Activated naive CD8-positive, alpha-beta T cell treated with anti-CD3 and anti-CD28 coated beads, Interleukin-2, amount 50 U/mL, for 16 hours (primary cell): ENCODE data around the gene ABCG1.

Source experiments
- DNase-seq: peaks from one replicate; pipeline ENCODE4 v3.0.0-alpha.2; 2020; ENCODE audit warnings: low read depth, low spot score

ABCG1 gene

DNA sequence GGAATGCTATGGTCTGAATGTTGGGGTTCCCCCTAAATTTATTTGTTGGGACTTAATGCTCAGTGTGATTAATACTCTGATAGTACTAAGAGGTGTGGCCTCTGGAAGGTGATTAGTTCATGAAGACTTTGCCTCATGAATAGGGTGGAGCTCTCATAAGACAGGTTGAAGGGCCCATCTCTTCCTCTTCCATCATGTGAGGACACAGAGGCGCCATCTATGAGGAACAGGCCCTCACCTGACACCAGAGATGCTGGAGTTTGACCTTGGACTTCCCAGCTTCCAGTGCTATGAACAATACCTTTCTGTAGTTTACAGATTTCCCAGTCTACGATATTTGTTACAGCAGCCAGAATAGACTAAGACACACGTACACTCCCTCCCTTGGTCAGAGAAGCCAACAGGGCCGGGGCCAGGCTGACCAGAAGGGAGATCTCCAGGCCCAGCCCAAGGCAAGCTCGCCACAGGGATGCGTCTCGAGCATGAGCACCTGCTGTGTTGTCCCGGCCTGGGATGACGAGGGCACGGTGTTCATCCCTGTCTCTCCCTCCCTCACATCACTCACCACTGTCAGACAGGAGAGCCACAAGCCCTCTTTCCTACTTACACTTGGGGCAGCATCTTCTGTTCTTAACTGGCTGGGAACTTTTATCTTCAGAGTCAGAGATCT lies 4.7 kb upstream of the ABCG1 start:
- no peak for DNase-seq

DNA sequence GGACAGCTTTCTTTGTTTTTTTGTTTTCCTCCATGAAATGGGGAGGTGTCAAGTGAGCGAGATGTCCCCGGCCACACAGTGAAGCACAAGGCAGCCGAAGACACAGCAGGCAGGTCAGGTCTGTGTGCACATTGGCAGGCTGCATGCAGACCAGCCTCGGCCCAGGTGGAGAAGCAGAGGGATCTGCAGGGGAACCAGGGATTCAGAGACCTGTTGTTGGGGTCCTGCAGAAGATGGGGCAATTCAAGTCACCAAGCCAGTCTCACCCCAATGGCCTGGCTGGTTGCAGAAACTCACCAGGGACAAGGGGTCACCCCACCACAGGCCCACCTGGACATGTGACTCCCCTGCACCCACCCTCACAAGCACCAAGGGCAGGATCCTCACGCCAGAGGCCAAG lies 4.0 kb upstream of the ABCG1 start:
- DNase-seq, result no peak

DNA sequence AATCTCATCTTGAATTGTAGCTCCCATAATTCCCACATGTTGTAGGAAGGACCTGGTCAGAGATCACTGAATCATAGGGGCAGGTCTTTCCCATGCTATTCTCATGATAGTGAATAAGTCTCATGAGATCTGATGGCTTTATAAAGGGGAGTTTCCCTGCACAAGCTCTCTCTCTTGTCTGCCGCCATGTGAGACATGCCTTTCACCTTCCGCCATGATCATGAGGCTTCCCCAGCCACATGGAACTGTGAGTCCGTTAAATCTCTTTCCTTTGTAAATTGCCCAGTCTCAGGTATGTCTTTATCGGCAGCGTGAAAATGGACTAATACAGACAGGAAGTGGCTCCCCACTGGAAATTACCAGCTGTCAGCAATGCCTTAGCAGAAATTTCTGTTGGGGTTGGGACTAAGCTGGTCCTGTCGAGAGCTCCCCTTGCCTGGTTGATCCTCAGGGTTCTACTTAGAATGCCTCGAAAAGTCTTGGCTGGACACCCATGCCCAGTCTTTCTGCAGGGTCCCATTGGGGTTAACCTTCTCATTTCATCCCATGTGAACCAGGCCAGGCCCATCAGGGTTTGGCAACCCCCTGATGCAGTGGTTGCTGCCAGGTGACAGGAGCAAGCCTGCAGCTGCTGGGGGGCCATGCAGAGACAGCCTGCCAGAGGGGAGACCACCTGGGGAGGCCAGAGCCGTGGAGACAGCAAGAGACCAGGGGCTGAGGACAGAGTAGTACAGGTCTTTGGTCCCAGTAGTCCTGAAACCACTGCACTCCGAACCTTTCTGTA lies 2.8 kb upstream of the ABCG1 start:
- DNase-seq, result no peak

DNA sequence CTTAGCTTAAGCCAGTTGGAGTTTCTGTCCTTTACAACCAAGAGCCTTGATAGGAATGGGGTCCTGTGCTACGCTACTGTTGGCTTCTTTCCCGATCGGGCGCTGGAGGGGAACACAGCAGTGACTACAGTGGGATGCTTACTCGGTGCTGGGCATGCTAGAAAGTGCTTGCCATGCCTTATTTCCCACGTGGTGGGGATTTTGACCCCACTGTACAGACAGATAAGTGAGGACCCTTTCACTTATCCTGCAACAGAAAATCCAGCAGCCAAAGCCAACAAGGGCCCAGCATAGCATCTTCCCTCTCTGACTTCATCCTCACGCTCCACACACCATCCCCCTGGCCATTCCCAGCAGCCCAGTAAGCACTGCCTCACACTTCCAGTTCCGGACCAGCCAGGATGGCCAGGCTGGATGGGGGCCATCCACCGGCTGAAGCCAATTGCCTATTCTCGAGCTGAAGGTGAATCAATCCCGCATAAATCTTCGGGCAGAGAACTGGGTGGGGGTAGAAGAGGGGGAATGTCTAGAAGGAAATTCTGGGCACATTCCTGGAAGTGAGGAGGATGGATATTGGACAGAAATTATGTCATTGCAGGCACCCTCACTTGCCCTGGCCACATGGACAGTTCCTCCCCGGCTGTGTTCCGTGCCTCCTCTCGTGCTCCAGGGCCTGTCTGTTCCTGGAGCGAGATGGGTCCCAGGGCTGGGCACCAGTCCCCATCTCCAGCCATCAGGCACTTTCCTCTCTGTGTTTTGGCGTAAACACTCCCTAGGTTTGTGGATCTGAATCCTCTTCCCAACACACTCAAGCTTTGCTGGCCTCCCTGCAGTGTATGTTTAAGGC lies 2.0 kb upstream of the ABCG1 start:
- DNase-seq, result no peak

DNA sequence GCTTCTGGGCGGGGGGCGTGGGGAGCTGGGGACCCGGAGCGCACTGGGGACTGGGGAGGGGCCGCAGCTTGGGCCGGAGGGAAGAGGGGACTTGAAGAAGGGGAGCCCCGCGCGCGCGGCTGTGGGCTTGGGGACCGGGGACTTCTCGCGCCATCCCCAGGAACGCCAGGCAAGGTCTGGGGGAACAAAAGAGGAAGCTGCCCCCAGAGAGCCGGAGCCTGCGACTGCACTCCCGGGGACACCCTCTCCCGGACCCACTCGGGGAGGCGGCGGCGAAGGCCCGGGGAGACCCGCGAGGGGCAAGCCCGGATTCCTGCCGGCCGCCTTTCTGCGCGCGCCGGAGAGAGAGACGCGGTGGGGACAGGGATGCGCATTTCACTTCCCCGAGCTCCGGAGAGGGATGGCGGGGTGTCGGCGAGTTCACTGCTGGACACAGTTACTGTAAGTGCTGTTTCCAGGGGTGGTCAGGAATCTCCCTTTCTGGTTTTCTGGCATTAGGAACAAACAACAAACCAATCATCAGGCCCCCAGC lies 732 bp downstream of the ABCG1 start:
- DNase-seq, result no peak

DNA sequence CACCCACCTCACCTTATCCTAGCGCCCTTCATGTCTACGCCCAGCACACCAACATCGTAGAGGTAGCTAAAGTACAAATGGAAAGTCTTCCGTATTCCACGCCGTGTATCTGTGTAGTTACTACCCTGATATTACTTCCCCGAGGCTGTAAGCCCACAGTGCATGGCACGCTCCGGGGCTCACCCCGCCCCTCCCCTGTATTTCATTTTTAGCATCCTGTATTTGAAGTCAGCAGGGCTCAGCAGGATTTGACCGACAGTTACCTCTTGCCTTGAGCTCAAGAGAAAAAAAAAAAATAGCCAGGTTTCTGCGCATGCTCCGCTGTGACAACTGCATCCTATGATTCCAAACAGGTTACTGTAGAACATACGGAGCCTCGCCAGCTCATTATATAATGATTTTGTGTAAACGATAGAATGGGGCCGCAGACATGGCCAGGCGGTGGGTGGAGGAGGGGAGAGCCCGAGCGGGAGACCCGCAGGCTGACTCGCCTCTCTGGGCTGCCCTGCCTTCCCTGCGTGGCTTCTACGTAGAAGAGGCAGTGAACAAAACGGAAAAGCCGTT lies 1.3 kb downstream of the ABCG1 start:
- DNase-seq, result no peak

DNA sequence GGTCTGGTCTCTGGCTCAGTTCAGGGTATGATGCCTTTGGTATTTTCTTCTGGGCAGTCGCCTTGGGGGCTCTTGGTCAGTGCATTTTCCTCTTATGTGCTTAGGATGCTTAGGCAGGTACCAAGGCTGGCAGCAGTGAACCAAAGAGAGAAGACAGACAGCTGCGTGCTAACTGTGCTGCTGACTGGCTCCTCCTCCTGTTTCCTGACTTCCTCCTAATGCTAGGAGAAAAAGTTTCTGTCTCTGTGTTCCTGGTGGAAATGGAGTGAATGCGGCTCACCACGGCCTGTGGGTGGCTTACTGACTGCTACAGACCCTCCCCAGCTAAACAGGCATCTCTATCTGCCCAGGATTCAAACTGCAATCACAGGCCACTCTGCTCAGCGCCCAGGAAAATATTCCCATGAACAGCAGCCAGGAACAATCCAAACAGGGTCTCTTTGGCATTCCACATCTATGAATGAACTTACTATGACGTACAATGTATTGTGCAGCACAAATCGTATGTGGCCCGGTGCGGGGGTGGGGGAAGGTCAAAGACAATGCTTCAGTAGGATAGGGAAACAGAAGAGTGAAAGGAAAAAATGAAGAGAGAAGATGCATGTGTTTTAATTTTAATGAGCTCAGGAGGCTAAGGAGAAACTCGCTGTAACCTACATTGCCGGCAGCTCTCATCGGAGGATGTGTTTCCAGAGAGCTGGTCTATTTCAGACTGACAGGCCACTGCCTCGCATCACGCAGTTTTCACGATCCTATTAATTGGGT lies 2.8 kb downstream of the ABCG1 start:
- DNase-seq, result no peak

DNA sequence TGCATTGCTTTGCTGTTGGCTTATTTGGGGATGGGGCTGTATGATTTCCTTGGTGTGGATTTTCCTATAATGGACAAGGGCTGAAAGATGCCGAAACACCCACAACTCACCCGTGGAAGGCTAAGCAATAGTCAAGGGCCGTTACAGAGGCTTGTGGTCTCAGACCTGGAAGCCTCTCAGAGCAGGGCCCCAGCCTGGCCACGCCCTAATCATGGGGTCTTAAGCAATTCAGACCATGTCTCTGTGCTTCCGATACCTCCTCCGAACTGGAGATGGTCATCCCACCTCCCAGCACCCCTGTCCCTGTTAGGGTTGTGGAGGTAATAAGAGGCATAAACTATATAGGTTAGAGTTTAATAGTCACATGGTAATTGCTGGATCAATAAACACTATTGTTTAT lies 3.4 kb downstream of the ABCG1 start:
- no peak for DNase-seq

DNA sequence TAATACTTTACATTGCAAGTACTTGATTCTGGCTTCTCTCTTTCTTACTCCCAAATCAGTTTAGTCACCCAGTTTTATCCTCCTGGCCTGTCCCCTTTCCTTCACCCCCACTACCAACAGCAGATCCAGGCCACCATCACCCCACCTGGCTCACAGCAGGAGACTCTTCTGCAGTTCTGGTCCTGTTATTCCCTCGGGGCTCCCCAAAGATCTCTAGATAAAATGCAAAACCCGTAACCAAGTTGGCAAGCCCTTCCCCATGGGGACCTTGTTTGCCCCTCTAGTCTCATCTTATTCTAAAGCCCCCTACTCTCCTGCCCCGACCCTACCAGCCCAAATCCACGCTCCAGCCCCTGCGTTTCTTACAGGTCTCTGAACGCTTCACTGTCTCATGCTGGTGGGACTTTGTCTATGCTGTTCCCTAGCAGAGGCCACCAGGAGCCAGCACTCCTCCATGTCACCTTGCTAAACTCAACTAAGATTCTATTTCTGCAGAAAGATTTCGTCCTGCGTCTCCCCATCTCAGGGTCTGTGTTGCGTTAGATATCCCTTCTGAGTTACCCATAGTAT lies 4.0 kb downstream of the ABCG1 start:
- no peak for DNase-seq

DNA sequence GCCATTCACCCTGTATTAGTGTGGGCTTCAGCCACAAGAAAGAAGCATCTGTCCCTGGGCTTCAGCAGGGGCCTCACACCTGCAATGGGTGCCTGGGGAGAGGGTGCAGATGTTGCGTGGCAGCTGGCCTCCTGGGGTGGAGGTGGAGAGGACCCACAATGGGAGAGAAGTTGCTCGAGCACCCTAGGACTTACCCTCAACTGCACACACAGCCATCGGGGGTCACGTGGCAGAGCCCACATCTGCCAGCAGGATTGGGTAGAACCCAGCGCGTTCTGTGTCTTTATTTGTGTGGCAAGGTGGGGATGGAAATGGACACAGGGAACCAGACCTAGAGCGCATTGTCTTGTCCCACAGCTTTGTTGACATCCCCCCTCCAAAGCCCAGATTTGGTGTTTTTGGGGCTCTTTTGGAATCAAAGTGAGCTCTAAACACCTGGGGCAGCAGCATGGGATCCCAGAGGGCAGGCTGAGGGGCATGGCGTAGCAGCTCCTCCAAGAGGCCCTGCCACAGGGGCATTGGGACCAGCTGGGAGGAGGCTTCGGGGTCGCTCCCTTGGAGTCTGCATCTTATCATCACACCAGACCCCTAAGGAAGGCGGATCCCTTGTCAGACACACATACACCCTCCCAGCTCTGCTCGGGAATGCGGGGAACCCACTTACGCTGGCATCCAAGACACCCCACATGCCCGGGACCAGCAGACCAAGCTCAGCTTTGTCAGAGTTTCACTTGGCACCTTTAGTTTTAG lies 5.1 kb downstream of the ABCG1 start:
- DNase-seq, result no peak

DNA sequence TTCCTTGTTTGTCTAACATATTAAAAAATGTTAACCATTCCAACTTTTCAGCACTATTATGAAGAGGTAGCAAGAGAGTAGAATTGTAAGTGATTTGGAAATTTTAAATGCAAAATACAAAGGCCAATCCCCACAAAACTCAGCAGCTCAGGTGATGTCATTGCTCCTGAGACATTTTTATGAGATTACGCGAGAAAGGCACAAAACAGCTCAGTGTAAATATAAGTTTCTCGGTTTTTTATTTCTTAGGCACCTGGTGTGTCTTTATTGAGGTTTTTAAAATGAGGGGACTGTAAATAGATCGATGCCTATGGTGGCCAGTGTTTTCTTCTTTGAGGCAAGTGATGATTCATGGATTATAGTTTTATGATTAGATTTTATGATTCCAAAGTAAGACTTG lies 6.1 kb downstream of the ABCG1 start:
- no peak for DNase-seq

DNA sequence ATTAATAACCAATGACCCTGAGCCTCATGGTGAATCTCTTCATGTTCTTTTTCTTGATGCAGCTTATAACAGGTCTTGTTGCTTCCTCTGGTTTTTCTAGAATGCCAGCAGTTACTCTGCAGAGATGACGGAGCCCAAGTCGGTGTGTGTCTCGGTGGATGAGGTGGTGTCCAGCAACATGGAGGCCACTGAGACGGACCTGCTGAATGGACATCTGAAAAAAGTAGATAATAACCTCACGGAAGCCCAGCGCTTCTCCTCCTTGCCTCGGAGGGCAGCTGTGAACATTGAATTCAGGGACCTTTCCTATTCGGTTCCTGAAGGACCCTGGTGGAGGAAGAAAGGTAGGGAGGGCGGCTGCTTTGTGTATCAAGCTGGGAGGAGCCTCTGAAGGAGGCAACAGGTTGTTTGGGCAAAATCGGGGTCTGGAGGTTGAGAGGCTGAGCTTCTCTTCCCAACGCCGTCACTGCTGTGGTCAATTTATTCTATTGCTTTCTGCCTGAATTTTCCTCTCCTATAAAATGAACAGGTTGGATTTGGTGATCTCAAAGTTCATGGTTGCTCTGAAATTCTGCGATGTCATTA lies 6.7 kb downstream of the ABCG1 start:
- DNase-seq, result no peak

DNA sequence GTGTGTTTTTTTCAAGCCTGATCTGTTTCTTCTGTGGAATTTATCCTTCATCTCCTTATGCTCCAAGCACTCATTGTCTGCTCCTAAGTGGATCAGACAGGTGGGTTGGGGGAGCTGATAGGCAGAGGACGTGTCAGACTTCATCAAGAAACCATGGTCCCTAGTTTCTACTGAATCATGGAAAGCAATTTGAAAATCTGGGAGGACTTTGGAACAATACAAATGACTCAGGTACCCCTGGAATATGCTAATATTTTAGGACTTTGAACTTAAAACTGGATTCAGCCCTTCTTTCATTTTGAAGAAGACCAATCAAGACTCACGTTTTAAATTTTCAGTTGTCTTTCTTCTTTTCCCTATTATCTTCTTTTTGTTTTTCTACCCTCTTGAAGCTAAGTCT lies 7.7 kb downstream of the ABCG1 start:
- no peak for DNase-seq

DNA sequence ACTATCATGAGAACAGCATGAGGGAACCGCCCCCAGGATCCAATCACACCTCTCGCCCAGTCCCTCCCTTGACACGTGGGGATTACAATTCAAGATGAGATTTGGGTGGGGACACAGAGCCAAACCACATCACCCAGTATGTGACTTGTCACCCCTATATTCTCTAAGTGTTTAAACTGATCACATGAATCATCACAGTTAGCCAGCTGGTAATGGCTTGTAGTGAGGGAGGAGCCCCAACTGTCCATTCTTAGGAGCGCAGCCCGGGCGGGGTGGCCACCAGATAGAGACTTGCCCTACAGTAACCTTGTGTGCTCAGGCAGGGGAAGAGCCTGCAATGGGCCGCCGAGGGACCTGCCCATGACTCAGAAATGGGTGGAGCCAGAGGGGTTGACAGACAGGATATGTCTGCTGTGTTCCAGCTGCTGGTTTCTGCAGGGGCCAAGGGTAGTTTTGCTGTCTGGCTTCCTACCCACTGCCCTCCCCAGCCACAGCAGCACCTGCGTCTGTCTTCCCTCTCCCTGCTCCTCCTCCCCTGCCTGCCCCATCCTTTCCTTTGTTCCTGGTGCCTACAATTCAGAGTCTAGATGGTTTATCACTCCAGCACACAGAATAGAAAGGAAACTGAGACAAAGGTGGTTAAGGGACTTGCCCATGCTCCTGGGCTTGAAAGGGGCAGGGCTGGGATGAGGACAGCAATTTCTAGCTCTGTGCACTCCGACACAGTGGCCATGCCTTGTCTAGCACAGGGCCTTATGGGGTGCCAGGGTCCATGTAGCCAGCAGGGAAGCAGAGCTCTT lies 9.2 kb downstream of the ABCG1 start:
- DNase-seq, result peak; percentile 79

DNA sequence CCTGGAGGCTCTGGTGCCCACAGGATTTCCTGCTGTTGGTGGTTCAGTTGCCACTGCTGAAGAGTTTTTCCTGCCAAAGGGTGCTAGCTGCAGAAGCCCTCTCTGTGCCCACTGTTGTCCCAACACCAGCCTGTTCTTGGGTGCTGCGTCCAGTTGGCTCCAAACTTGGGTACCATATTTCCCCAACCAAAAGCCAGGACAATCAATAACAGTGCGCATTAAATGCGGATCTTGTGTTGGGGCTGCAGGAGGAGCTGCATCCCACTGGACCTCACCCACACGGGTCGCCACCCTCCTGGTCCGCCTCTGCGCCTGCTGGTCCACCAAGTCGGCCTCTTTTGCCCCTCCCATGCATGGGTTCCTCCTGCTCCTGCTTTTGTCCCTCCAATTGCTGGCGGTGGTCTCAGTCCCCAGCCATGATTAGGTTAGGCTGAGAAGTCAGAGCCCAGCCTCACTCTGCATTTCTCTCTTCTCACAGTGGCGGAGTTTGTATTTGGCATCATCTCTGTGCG lies 9.8 kb downstream of the ABCG1 start:
- no peak for DNase-seq

DNA sequence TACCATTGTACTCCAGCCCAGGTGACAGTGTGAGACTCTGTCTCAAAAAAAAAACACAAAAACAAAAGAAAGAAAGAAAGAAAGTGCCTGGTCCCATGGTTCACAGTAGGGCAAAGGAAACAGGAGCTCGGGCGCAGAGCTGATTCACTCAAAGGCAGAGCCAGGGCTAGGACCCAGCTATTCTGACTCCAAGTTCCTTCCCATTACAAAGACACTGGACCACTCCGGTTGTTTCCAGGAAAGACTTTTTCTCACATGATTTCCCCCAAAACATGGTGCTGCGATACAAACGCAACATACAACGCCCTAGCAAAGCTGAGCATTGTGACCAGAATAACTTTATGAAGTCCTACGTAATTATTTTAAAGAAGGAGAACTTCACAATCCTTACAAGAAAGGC lies 10.7 kb downstream of the ABCG1 start:
- no peak for DNase-seq

DNA sequence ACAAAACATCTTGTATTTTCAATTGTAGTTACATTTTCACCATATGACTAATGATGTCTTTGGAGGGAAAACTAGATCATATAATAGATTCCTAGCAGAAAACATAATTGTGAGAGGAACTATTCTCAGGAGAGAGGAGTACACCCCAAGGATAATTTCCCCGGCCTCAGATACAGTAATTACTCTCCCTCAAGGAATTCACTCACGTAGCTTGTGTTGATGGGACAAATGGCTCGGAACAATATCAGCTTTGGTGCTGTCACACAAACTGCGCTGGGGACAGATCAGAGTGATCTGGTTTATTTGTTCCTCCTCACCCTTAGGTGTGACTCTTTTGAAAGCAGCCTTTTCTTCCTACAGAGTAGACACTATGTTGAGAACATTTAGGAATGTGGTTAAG lies 11.2 kb downstream of the ABCG1 start:
- no peak for DNase-seq

DNA sequence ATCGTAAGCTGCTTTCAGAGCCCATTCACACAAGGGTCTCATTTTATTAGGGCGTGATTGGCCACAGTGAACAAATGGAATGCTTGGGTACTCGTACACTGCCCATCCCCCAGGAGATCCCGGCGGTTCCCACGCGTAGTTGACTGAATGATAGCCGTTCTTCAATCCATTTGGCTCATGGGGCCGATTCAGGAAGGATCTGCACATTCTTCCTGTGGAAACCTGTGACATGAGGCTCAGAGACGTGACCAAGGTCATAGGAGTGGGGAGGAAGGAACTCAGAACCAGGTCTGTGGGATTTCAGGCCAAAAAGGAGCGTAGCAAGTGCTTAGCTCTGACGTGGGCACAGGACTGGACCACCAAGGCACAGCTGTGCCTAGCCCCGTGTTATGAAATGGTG lies 11.7 kb downstream of the ABCG1 start:
- DNase-seq, result no peak

DNA sequence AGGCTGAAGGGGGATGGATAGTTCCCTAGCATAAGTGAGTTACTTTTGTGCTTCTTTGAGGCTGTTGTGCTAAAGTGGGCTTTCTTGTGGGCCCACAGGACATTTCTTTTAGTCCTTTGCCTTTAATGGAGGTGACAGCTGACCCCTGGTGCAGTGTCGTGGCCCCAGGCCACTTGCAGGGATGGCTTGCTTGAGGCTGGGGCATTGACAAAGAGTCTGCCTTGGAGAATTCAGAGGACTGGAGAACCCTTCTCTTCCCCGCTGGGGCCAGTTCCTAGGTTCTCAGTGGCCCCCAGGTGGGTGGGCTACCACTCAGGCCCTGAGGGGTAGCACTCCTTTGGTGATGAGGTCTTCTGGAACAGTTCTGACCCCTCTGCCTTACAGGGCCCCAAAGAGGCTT lies 12.8 kb downstream of the ABCG1 start:
- DNase-seq, result no peak
